ENCODE data around the gene BRAT1. TPM values are rescaled to one million over a fixed set of nuclear protein-coding genes. Genes with fewer than 3 reads are reported as not detected.
A peak's percentile ranks its signal among the peaks of the same experiment; 100 is the strongest.

The BRAT1 gene
- total RNA-seq: 10 to 100 TPM; 15.4 to 19.0 (median 16.1) TPM
- 16.9 TPM for polyA plus RNA-seq
- long read RNA-seq, donor 1, transcript BRAT1-201 (14 exons, 2,915 nt): major isoform, 71 of 157 reads
- long read RNA-seq, donor 1, partial matches to known transcripts: 39 of 157 reads
- long read RNA-seq, donor 1, other reads (novel, unspliced or antisense): 47 of 157 reads
- long read RNA-seq, donor 2, full-length matches to known transcripts: 33 of 71 reads
- long read RNA-seq, donor 2, partial matches to known transcripts: 12 of 71 reads
- long read RNA-seq, donor 2, other reads (novel, unspliced or antisense): 26 of 71 reads
- long read RNA-seq, donor 3, transcript BRAT1-201 (14 exons, 2,915 nt): major isoform, 145 of 350 reads
- long read RNA-seq, donor 3, partial matches to known transcripts: 93 of 350 reads
- long read RNA-seq, donor 3, other reads (novel, unspliced or antisense): 112 of 350 reads
- long read RNA-seq, donor 4, full-length matches to known transcripts: 32 of 66 reads
- long read RNA-seq, donor 4, partial matches to known transcripts: 16 of 66 reads
- long read RNA-seq, donor 4, other reads (novel, unspliced or antisense): 18 of 66 reads

DNA sequence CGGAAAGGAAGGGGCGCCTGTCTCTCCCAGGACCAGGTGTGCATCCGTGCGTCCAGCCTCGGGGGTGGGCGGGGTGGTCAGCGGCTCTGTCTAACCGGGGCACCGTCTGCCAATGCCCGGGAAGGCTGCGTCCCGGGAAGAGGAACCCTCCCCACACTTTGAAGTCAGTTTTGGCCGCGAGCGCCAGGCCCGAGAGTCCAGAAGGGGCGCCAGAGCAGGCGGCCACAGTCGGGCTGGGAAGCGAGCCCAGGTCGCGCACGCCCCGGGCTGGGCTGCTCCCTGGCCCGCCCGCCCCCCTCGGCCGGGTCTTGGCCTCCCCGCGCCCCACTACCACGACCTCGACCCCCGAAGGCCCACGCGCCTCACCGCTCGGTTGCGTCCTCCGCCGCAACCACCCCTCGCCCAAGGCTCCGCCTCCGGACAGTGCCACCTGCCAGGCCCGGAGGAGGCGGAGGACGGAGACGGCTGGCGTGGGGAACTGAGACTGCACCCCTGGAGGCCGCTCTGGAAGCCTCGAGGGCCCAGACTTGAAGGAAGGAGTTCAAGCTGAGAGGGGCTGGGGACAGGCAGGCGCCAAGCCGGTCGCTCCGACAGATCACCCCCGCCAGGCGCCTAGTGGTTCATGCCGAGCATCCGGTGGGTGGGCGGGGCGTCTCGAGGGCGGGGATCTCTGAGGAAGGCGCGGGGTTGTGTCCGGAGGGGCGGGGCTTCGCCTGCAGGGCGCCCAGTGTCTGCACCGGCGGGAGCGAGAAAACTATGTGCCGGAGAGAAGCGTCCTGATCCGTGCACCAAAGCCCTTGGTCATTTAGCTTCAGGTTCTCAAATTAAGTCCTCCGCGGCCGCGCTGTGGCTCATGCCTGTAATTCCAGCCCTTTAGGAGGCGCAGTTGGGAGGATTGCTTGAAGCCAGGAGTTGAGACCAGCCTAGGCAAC, at the start of gene BRAT1:
Gene BRAT1 (minus strand): TSS at position 404 of the 932 bp plus-strand sequence. CDS start 1,093 bp downstream, outside the sequence.
- H3K9me3 ChIP-seq (ENCODE audit: control insufficient read depth, low read length): no peaks in the 10 kb centered on the region
- ATAC-seq (peak; percentile 94 to 95), DNase-seq (peak; percentile 97 to 99 (median 99))
- peak within 1 kb of the TSS; percentile 96 for H3K27ac ChIP-seq (ENCODE audit: low read length)
- no peaks in the 10 kb centered on the region for H3K27me3 ChIP-seq (ENCODE audit: control insufficient read depth, insufficient read depth)
- intact Hi-C loops (cut with DNase I): loop anchor here in 1 of 4 donors (10.0 kb wide), 1 partner anchor 71 kb away; no protein-coding TSS in a partner anchor
- peaks cover 4% of the 10 kb centered on the region for H3K4me1 ChIP-seq (ENCODE audit: control insufficient read depth, insufficient read depth, low read length)
- H3K4me3 ChIP-seq (ENCODE audit: low read length): peak within 1 kb of the TSS; percentile 65
- WGBS: under 1% methylated on average over 79 of the region's 79 CpGs

DNA sequence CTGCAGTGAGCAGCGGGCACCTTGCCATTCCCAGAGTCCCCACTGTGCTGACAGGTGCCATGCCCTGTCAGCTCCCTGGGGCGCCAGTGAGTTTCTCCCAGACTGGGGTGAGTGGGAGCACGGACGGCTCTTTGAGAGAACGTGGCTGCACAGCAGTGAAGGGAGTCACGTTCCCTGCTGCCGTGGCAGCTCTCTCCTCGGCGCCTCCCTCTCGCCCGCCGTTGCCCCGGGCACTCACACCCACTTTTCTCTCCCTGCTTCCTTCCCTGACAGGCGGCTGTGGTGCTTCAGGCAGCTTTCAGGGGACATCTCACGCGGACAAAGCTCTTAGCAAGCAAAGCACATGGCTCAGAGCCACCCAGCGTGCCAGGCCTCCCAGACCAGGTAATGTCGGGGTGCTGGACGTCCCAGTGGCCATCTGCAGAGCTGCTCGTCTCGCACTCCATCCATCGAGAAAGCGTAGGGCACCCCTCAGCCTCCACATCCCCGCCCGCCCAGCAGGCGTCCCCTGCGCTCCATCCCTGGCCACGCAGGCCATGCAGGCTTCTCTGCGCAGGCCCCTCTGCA, 49.4 kb upstream of the BRAT1 start:
- H3K27me3 ChIP-seq (ENCODE audit: control insufficient read depth, insufficient read depth): no peaks in the 10 kb centered on the region
- DNase-seq (peak; percentile 50 to 83 (median 80)), ATAC-seq (peak; percentile 1 to 65)
- WGBS: 82% methylated on average over 29 of the region's 29 CpGs
- no peak overlapping the region for H3K27ac ChIP-seq (ENCODE audit: low read length)
- H3K4me1 ChIP-seq (ENCODE audit: control insufficient read depth, insufficient read depth, low read length): peaks cover 6% of the 10 kb centered on the region
- no peak overlapping the region for H3K4me3 ChIP-seq (ENCODE audit: low read length)
- intact Hi-C loops (cut with DNase I): no loop called here
- H3K9me3 ChIP-seq (ENCODE audit: control insufficient read depth, low read length): no peaks in the 10 kb centered on the region

DNA sequence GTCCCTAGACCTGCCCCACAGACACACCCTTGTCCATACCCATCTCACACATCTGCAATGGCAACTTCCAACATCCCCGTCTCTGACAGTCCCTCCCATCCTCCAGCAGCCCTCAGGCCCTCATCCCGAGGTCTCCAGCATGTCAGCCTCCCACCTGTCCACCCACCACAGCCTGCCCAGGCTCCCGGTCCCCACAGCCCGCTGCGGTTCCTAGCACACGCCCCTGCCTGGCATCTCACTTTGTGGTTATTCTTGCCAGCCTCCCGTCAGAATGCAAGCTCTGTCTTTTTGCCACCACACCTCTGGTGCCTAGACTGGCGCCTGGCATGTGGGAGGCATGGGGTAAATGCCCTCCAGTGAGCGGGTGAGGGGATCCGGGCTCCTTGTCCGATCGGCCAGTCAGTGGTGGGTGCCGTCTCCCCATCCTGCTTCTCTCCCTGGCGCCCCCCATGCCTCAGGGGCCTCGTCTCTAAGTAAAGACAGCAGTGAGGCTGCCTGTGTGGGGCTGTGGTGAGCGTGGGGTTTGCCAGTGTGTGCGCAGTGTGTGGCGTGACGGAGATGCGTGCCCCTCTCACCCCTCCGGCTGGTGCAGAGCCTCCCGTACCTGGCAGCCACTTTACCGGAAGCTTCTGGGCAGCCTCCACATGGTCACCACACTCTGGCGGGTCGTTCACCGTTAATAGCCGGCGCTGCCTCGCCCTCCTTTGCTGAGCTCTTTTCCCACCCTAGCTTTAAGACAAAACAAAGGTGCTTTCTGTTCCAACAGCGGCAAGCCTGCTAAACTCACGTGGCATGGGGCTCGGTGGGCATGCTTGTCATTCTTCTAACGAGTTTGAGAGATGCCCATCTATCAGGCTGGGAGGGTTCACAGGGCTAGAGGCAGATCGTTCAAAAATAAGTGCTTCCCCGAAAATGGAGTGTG, 48.0 kb upstream of the BRAT1 start:
- DNase-seq (peak in 1 of 3 donors; percentile 49), ATAC-seq (no peak)
- no peak overlapping the region for H3K27ac ChIP-seq (ENCODE audit: low read length)
- intact Hi-C loops (cut with DNase I): no loop called here
- no peaks in the 10 kb centered on the region for H3K27me3 ChIP-seq (ENCODE audit: control insufficient read depth, insufficient read depth)
- peaks cover 6% of the 10 kb centered on the region for H3K4me1 ChIP-seq (ENCODE audit: control insufficient read depth, insufficient read depth, low read length)
- WGBS: 92% methylated on average over 35 of the region's 35 CpGs
- H3K9me3 ChIP-seq (ENCODE audit: control insufficient read depth, low read length): no peaks in the 10 kb centered on the region
- H3K4me3 ChIP-seq (ENCODE audit: low read length): no peak overlapping the region

DNA sequence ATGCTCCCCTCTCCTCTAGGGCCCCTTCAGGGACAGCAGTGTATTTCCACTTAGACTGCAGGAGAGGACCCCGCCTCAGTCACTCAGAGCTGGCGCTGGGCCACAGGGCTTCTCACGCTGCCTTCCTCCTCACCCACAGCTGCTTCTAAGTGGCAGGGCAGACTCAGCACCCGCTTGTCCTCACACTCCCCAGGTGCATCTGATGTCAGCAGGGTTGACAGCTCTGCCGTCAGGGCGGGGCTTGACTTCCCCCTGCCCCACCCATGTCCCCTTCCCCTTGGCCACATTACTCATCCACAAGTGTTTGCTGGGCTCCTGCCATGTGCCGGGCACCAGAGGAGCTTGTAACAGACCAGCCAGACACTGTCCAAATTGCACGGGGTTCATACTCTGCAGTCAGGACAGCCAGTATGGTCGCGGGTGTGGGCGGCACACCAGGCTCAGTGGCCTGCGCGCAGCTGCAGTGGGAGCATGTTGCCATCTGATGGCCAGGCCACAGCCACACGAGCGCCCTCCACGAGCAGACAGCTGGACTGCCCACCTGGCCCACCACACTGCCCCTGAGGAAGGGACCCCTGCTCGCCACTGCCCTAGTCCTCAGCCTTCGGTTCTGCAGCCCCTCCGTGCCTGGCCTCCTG, 47.2 kb upstream of the BRAT1 start:
- 87% methylated on average over 19 of the region's 19 CpGs for WGBS
- H3K4me3 ChIP-seq (ENCODE audit: low read length): no peak overlapping the region
- H3K4me1 ChIP-seq (ENCODE audit: control insufficient read depth, insufficient read depth, low read length): peaks cover 2% of the 10 kb centered on the region
- ATAC-seq (no peak), DNase-seq (peak in 2 of 3 donors; percentile 31 to 71)
- no peaks in the 10 kb centered on the region for H3K9me3 ChIP-seq (ENCODE audit: control insufficient read depth, low read length)
- H3K27me3 ChIP-seq (ENCODE audit: control insufficient read depth, insufficient read depth): no peaks in the 10 kb centered on the region
- intact Hi-C loops (cut with DNase I): no loop called here
- no peak overlapping the region for H3K27ac ChIP-seq (ENCODE audit: low read length)

DNA sequence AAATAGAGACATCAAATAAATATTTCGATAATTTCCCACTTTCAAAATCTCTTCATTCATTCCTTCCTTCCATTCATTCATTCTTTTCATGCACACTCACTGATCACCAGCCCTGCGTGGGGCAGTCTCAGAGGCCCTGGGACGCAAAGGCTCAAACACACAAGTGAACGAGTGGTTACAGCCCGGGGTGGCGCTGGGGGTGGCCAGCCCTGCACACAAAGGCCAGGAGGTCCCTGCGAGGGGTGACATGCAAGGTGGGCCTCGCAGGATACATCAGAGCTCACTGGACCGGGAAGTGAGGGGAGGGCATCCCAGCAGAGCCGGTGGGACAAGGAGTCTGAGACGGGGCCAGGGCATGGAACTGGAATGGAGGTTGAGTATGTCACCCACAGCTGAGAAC, 46.6 kb upstream of the BRAT1 start:
- 88% methylated on average over 11 of the region's 11 CpGs for WGBS
- intact Hi-C loops (cut with DNase I): no loop called here

DNA sequence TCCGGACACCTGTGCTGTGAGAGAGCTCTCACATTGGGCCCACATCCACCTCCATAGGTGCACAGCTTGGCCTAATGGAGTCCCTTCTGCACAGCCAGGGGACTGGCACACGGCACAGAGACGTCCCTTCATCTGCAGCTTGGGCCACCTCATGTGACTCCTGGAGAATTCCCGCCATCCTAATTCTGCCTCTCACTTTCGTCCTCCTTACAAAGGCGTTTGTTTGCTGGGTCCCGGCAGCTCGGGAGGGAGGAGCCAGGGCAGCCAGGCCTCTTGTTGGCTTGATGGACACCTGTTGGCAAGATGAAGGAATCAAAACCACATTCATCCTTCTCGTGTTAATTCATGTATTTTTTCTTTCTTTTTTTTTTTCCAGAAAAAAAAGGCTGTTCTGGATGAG, 45.7 kb upstream of the BRAT1 start:
- WGBS: 74% methylated on average over 9 of the region's 9 CpGs
- no peak overlapping the region for H3K27ac ChIP-seq (ENCODE audit: low read length)
- H3K9me3 ChIP-seq (ENCODE audit: control insufficient read depth, low read length): no peaks in the 10 kb centered on the region
- DNase-seq (peak in 1 of 3 donors; percentile 19), ATAC-seq (no peak)
- intact Hi-C loops (cut with DNase I): no loop called here
- no peaks in the 10 kb centered on the region for H3K4me1 ChIP-seq (ENCODE audit: control insufficient read depth, insufficient read depth, low read length)
- no peaks in the 10 kb centered on the region for H3K27me3 ChIP-seq (ENCODE audit: control insufficient read depth, insufficient read depth)
- H3K4me3 ChIP-seq (ENCODE audit: low read length): no peak overlapping the region

More for the DNA sequence above, 46.6 kb upstream of the BRAT1 start:
- Histone ChIP-seq H3K9me3 (ENCODE audit: control insufficient read depth, low read length) (no peaks in the 10 kb centered on the region), H3K27me3 (ENCODE audit: control insufficient read depth, insufficient read depth) (no peaks in the 10 kb centered on the region), H3K27ac (ENCODE audit: low read length) (no peak overlapping the region), H3K4me3 (ENCODE audit: low read length) (no peak overlapping the region), H3K4me1 (ENCODE audit: control insufficient read depth, insufficient read depth, low read length) (peaks cover 2% of the 10 kb centered on the region)
- ATAC-seq (no peak), DNase-seq (peak in 1 of 3 donors; percentile 42)

DNA sequence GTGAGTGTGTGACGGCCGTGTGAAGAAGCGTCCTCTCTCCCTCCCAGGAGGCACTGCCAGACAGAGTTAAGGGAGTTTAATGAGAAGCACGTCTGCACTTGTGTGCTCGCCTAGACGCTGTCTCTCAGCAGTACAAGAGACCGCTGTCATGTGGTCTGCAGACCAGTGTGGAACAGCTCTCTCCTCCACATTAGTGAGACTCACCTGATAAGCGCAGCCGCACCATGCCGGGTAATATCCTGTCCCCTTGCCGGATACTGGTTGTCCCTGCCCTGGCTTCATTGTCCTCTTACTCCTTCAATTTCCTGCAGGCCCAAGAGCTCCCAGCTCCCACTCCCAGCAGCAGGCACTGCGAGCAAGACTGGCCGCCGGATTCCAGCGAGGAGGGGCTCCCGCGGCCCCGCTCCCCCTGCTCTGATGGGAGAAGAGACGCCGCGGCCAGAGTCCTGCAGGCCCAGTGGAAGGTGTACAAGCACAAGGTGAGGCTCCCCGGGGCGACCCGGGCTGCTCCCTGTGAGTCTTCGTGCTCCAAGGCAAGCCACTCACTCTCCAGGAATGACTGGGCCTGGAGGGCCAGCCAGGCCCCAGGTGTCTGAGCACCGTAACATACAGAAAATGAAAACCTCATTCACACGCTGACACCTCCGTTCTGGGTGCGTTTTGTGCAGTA, 43.0 kb upstream of the BRAT1 start:
- Histone ChIP-seq H3K9me3 (ENCODE audit: control insufficient read depth, low read length) (no peaks in the 10 kb centered on the region), H3K27ac (ENCODE audit: low read length) (no peak overlapping the region), H3K4me1 (ENCODE audit: control insufficient read depth, insufficient read depth, low read length) (no peaks in the 10 kb centered on the region), H3K4me3 (ENCODE audit: low read length) (no peak overlapping the region), H3K27me3 (ENCODE audit: control insufficient read depth, insufficient read depth) (no peaks in the 10 kb centered on the region)
- peak in 1 of 3 donors; percentile 57 for DNase-seq
- ATAC-seq: peak; percentile 14 to 47
- intact Hi-C loops (cut with DNase I): no loop called here
- WGBS: 78% methylated on average over 29 of the region's 29 CpGs

DNA sequence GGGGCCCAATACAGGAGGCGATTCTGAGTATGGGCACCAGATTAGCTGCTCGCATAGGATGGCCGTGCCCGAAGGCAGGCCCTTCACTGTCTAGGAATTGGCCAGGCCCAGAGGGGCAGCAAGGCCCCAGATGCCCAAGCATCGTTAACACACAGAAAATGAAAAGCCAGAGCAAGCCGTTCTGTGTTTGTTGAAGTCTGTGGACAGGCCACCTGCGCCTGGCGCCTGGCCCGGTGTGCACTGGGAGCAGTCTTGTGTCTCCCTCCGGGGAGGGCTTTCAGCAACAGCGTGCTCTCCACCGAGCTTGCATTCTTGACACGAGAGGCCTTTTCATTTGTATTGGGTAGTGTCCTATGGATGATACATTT, 41.9 kb upstream of the BRAT1 start:
- intact Hi-C loops (cut with DNase I): no loop called here

DNA sequence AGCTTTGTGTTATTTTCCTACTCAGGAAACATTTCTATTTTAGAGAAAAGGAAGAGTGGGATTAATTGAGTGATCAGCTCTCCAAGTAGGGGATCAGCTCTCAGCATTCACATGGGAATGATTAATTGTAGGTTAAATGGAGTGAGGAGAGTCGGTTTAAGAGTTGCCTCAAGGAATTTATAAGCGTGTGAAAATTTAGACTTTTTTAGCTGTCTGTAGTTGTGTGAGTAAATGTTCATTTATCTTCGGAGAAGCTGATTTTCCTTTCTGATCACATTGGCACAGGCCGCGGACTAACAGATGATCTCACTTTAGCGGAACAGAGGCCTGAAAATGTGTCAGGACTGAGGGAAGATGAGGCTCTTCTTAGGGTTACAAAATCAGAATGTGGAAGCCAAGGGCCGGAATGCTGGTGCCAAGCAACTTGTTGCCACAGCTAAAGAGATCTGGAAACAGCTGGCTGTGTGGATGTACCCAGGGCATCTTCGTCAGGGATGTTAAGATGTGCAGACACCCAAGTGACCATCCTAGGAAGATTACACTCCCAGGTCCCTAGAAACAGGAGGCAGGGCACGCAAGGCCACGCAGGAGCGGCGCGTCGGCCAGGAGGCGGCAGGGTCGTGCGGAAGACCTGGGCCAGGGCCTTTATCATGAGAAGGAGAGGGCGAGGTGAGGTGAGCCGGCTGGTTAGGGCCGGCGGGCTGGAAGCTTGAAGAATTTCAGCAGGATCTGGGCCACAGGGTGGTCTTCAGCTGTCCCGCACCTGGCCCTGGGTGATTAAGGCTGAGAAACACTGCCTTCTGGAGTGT, 41.3 kb upstream of the BRAT1 start:
- Histone ChIP-seq H3K4me1 (ENCODE audit: control insufficient read depth, insufficient read depth, low read length) (no peaks in the 10 kb centered on the region), H3K4me3 (ENCODE audit: low read length) (no peak overlapping the region), H3K9me3 (ENCODE audit: control insufficient read depth, low read length) (no peaks in the 10 kb centered on the region), H3K27ac (ENCODE audit: low read length) (no peak overlapping the region), H3K27me3 (ENCODE audit: control insufficient read depth, insufficient read depth) (no peaks in the 10 kb centered on the region)
- intact Hi-C loops (cut with DNase I): no loop called here
- 87% methylated on average over 22 of the region's 22 CpGs for WGBS
- peak in 1 of 3 donors; percentile 36 for DNase-seq
- ATAC-seq: no peak

More for the DNA sequence above, 41.9 kb upstream of the BRAT1 start:
- Histone ChIP-seq H3K27me3 (ENCODE audit: control insufficient read depth, insufficient read depth) (no peaks in the 10 kb centered on the region), H3K9me3 (ENCODE audit: control insufficient read depth, low read length) (no peaks in the 10 kb centered on the region), H3K4me1 (ENCODE audit: control insufficient read depth, insufficient read depth, low read length) (no peaks in the 10 kb centered on the region), H3K4me3 (ENCODE audit: low read length) (no peak overlapping the region), H3K27ac (ENCODE audit: low read length) (no peak overlapping the region)
- WGBS: 86% methylated on average over 13 of the region's 13 CpGs
- peak in 1 of 3 donors; percentile 33 for DNase-seq
- no peak for ATAC-seq
